ENCODE results near the gene ZNF708.

ZNF708 gene

DNA sequence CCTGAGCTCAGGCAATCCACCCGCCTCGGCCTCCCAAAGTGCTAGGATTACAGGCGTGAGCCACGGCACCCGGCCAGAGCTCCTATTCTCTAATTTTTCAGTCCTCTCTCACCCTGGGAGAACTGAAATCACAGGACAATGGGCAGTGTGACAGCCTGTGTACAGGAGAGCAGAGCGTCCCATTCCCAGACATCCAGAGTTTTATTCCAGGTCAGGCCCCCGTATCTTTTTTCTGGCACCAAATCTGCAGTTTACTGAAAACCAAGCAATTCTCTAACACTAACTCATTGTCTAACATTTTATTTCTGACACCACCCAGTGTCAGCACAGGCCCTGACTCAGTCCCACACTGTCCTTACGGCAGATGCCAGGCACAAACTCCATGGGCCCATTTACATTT is 6.7 kb downstream of the ZNF708 start:
- no peaks in the 10 kb centered on the region for H3K79me2 ChIP-seq (ENCODE audit: insufficient read depth, low read depth)

DNA sequence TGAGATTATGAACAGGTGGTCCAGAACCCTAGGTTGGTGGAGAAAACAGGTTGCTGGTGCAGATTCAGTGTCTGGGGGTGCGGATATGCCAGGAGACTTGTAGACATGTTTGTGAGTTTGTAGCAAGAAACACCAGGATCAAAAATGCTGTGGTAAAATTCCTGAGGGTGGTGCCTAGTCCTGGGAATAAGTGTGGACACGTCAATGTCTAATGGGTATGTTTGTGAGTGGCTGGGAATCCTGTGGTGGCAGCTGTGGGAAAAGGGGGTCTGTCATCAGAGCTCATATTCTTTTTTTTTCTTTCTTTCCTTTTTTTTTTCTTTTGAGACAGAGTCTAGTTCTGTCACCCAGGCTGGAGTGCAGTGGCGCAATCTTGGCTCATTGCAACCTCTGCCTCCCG is 7.2 kb downstream of the ZNF708 start:
- Histone ChIP-seq H3K27ac (no peak overlapping the region), H3K4me1 (ENCODE audit: low read depth, poor library complexity, severe bottlenecking) (no peaks in the 10 kb centered on the region), H3K4me3 (IDR thresholded peaks at IDR 0.05; ENCODE audit: insufficient read depth, low read depth, low read length) (no peak overlapping the region), H2AFZ (ENCODE audit: low read depth) (no peak overlapping the region), H3K27me3 (ENCODE audit: insufficient read depth, low read depth) (no peaks in the 10 kb centered on the region), H4K20me1 (ENCODE audit: insufficient read depth) (no peaks in the 10 kb centered on the region), H3K4me2 (no peak overlapping the region), H3K79me2 (ENCODE audit: insufficient read depth, low read depth) (no peaks in the 10 kb centered on the region), H3K36me3 (ENCODE audit: insufficient read depth) (no peaks in the 10 kb centered on the region), H3K9ac (no peak overlapping the region)
- TF ChIP-seq, protein P1, sequence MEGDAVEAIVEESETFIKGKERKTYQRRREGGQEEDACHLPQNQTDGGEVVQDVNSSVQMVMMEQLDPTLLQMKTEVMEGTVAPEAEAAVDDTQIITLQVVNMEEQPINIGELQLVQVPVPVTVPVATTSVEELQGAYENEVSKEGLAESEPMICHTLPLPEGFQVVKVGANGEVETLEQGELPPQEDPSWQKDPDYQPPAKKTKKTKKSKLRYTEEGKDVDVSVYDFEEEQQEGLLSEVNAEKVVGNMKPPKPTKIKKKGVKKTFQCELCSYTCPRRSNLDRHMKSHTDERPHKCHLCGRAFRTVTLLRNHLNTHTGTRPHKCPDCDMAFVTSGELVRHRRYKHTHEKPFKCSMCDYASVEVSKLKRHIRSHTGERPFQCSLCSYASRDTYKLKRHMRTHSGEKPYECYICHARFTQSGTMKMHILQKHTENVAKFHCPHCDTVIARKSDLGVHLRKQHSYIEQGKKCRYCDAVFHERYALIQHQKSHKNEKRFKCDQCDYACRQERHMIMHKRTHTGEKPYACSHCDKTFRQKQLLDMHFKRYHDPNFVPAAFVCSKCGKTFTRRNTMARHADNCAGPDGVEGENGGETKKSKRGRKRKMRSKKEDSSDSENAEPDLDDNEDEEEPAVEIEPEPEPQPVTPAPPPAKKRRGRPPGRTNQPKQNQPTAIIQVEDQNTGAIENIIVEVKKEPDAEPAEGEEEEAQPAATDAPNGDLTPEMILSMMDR (conservative IDR thresholded peaks at IDR 0.05; ENCODE audit: low read depth, low read length): no peak

More for the DNA sequence above, 6.7 kb downstream of the ZNF708 start:
- Histone ChIP-seq H3K4me3 (IDR thresholded peaks at IDR 0.05; ENCODE audit: insufficient read depth, low read depth, low read length) (no peak overlapping the region), H3K27ac (no peak overlapping the region), H3K36me3 (ENCODE audit: insufficient read depth) (no peaks in the 10 kb centered on the region), H3K27me3 (ENCODE audit: insufficient read depth, low read depth) (no peaks in the 10 kb centered on the region), H2AFZ (ENCODE audit: low read depth) (no peak overlapping the region), H4K20me1 (ENCODE audit: insufficient read depth) (no peaks in the 10 kb centered on the region), H3K4me1 (ENCODE audit: low read depth, poor library complexity, severe bottlenecking) (no peaks in the 10 kb centered on the region), H3K4me2 (no peak overlapping the region), H3K9ac (no peak overlapping the region)
- TF ChIP-seq, protein P1 (conservative IDR thresholded peaks at IDR 0.05; ENCODE audit: low read depth, low read length): no peak

DNA sequence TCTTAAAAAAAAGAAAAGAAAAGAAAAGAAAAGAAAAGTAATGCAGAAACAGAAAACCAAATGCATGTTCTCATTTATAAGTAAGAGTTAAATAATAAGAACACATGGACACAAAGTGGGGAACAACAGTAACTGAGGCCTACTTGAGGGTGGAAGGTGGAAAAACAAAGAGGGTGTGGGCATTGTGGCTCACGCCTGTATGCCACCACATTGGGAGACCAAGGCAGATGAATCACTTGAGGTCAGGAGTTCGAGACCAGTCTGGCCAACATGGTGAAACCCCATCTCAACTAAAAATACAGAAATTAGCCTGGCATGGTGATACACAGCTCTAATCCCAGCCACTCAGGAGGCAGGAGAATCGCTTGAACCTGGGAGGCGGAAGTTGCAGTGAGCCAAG is 8.1 kb downstream of the ZNF708 start:
- H3K36me3 ChIP-seq (ENCODE audit: insufficient read depth): no peaks in the 10 kb centered on the region
- TF ChIP-seq, protein P1 (conservative IDR thresholded peaks at IDR 0.05; ENCODE audit: low read depth, low read length): no peak
- no peak overlapping the region for H3K4me3 ChIP-seq (IDR thresholded peaks at IDR 0.05; ENCODE audit: insufficient read depth, low read depth, low read length)
- no peaks in the 10 kb centered on the region for H3K4me1 ChIP-seq (ENCODE audit: low read depth, poor library complexity, severe bottlenecking)
- no peaks in the 10 kb centered on the region for H4K20me1 ChIP-seq (ENCODE audit: insufficient read depth)
- no peak overlapping the region for H2AFZ ChIP-seq (ENCODE audit: low read depth)
- H3K27ac ChIP-seq: no peak overlapping the region
- no peaks in the 10 kb centered on the region for H3K27me3 ChIP-seq (ENCODE audit: insufficient read depth, low read depth)
- H3K4me2 ChIP-seq: no peak overlapping the region
- no peak overlapping the region for H3K9ac ChIP-seq
- H3K79me2 ChIP-seq (ENCODE audit: insufficient read depth, low read depth): no peaks in the 10 kb centered on the region

DNA sequence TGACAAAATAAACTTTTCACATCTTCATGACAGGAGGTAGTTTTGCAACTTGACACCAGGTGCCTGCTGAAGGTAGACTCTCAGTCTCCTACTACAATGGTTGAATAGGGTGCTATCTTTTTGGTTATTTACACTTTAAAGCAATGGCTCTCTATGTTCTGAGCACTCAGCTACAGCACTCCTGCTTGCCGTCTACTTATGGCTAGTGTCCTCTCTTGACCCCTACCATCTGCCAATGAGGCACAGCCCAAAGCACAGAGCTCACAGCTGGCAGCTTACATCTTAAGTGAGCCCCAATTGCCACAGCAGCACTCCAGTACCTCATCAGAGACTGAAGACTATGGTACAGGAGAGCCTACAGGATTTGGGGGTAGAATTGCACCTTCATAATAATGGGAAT is 11.4 kb downstream of the ZNF708 start:
- H3K4me2 ChIP-seq: no peak overlapping the region
- TF ChIP-seq, protein P1 (conservative IDR thresholded peaks at IDR 0.05; ENCODE audit: low read depth, low read length): no peak
- no peak overlapping the region for H2AFZ ChIP-seq (ENCODE audit: low read depth)
- no peaks in the 10 kb centered on the region for H3K79me2 ChIP-seq (ENCODE audit: insufficient read depth, low read depth)
- H3K9ac ChIP-seq: no peak overlapping the region
- H3K4me1 ChIP-seq (ENCODE audit: low read depth, poor library complexity, severe bottlenecking): no peaks in the 10 kb centered on the region
- H3K27ac ChIP-seq: no peak overlapping the region
- no peaks in the 10 kb centered on the region for H3K36me3 ChIP-seq (ENCODE audit: insufficient read depth)
- no peaks in the 10 kb centered on the region for H3K27me3 ChIP-seq (ENCODE audit: insufficient read depth, low read depth)
- no peak overlapping the region for H3K4me3 ChIP-seq (IDR thresholded peaks at IDR 0.05; ENCODE audit: insufficient read depth, low read depth, low read length)
- no peaks in the 10 kb centered on the region for H4K20me1 ChIP-seq (ENCODE audit: insufficient read depth)
